ENCODE results near the gene PACS2.

GRCh38 chr14:105399466-105399775 lies 84.9 kb downstream of the PACS2 start:
- TF ChIP-seq CTCF (IDR thresholded peaks at IDR 0.05) (no peak), EZH2phosphoT487 (IDR thresholded peaks at IDR 0.05) (no peak)
